ENCODE measurements around the gene SEPTIN3.

GRCh38 chr22:41923595-41924276, 45.5 kb upstream of the SEPTIN3 start:
- no peak for TF ChIP-seq POLR2A (IDR thresholded peaks at IDR 0.05)
- no peak for TF ChIP-seq CTCF (IDR thresholded peaks at IDR 0.05)
